ENCODE results near the gene TNFSF9.

Gene TNFSF9

GRCh38 chr19:6529937-6530385 lies 865 bp upstream of the TNFSF9 start:
- FAIRE-seq (no peak), DNase-seq (ENCODE audit: insufficient read length, low spot score) (no peak)
- TF ChIP-seq PAX5 (IDR thresholded peaks at IDR 0.05; ENCODE audit: insufficient read depth, low read length, severe bottlenecking), result no peak
- no peak for TF ChIP-seq POU2F2 (IDR thresholded peaks at IDR 0.05; ENCODE audit: low read depth, low read length)
- no peak for TF ChIP-seq SPI1 (IDR thresholded peaks at IDR 0.05; ENCODE audit: low read depth, low read length)
- no peak for TF ChIP-seq POLR2A (IDR thresholded peaks at IDR 0.05; ENCODE audit: low read depth, low read length)
- no peak for TF ChIP-seq TAF1 (IDR thresholded peaks at IDR 0.05; ENCODE audit: low read depth, low read length)
- no peak for TF ChIP-seq POLR2AphosphoS5 (IDR thresholded peaks at IDR 0.05; ENCODE audit: low read depth, low read length)

DNA sequence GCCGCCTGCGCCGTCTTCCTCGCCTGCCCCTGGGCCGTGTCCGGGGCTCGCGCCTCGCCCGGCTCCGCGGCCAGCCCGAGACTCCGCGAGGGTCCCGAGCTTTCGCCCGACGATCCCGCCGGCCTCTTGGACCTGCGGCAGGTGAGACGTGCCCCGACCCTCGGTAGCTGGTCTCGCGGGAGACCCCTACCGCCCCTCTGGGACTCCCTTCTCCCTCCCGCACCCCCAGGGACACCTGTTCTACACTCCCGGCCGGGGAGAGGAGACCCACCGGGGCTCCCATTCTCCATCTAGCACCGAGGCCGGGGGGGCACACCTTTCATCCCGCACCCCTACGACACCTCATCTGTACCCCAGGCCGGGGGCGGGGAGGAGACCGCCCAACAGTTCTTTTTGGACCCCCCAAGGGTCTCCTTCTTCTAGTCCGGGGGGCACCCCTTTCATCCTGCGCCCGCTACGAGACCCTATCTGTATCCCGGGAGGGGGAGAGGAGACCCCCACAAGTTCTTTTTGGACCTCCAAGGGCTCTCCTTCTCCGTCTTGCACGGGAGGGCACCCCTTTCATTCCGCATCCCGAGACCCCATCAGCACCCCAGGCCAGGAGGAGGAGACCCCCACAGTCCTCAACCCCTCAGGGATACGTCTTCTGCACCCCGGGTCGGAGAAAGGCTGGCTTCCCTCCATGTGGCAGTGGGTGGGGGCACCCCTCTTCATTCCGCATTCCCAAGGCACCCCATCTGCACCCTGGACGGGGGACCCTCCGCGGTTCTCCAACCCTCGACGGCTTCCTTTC lies 533 bp downstream of the TNFSF9 start:
- DNase-seq (ENCODE audit: insufficient read length, low spot score) (no peak), FAIRE-seq (no peak)
- TF ChIP-seq POLR2A (IDR thresholded peaks at IDR 0.05; ENCODE audit: low read depth, low read length) (no peak), SPI1 (IDR thresholded peaks at IDR 0.05; ENCODE audit: low read depth, low read length) (no peak), PAX5 (IDR thresholded peaks at IDR 0.05; ENCODE audit: insufficient read depth, low read length, severe bottlenecking) (no peak), POU2F2 (IDR thresholded peaks at IDR 0.05; ENCODE audit: low read depth, low read length) (no peak), TAF1 (IDR thresholded peaks at IDR 0.05; ENCODE audit: low read depth, low read length) (no peak), POLR2AphosphoS5 (IDR thresholded peaks at IDR 0.05; ENCODE audit: low read depth, low read length) (no peak)

- TF ChIP-seq POLR2A (IDR thresholded peaks at IDR 0.05; ENCODE audit: low read depth, low read length), result no peak
- no peak for TF ChIP-seq TAF1 (IDR thresholded peaks at IDR 0.05; ENCODE audit: low read depth, low read length)
- peak; percentile 77 for TF ChIP-seq SPI1 (IDR thresholded peaks at IDR 0.05; ENCODE audit: low read depth, low read length)
- no peak for TF ChIP-seq POU2F2 (IDR thresholded peaks at IDR 0.05; ENCODE audit: low read depth, low read length)
- TF ChIP-seq PAX5 (IDR thresholded peaks at IDR 0.05; ENCODE audit: insufficient read depth, low read length, severe bottlenecking), result no peak
- no peak for DNase-seq (ENCODE audit: insufficient read length, low spot score)
- FAIRE-seq, result no peak
Measured at GRCh38 chr19:6531956-6532243, 1.1 kb downstream of the TNFSF9 start.

- TF ChIP-seq POU2F2 (IDR thresholded peaks at IDR 0.05; ENCODE audit: low read depth, low read length), result no peak; the same call in none of the 2 replicates
- TF ChIP-seq TAF1 (IDR thresholded peaks at IDR 0.05; ENCODE audit: low read depth, low read length), result no peak
- peak; percentile 83 for TF ChIP-seq POLR2A (IDR thresholded peaks at IDR 0.05; ENCODE audit: low read depth, low read length)
- peak; percentile 38; the same call in 1 of the 2 replicates for TF ChIP-seq POLR2AphosphoS5 (IDR thresholded peaks at IDR 0.05; ENCODE audit: low read depth, low read length)
- TF ChIP-seq SPI1 (IDR thresholded peaks at IDR 0.05; ENCODE audit: low read depth, low read length), result peak; percentile 74
Measured at GRCh38 chr19:6532244-6532999, 1.6 kb downstream of the TNFSF9 start.

DNA sequence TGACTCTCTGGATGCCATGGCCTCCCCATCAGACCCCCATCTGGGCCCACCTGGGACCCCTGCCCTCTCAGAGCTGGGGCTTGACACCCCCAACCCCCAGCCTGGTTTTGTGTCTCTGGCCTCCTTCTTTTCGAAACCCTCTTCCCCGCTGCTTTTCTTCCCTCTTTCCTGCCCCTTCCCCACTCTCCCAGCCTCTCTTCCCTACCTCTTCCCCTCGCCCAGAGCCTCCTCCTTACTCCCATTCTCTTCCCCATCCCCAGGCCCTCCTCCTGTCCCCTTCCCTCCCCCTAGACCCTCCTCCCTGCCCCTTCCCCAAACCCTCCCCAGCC lies 2.1 kb downstream of the TNFSF9 start:
- DNase-seq (ENCODE audit: insufficient read length, low spot score) (no peak), FAIRE-seq (no peak)

More at GRCh38 chr19:6532244-6532999, 1.6 kb downstream of the TNFSF9 start:
- FAIRE-seq, result peak; percentile 96
- peak; percentile 50 for DNase-seq (ENCODE audit: insufficient read length, low spot score)

GRCh38 chr19:6533746-6534418 lies 3.1 kb downstream of the TNFSF9 start:
- DNase-seq (ENCODE audit: insufficient read length, low spot score) (no peak), FAIRE-seq (no peak)
- no peak for TF ChIP-seq SPI1 (IDR thresholded peaks at IDR 0.05; ENCODE audit: low read depth, low read length)
- no peak for TF ChIP-seq PAX5 (IDR thresholded peaks at IDR 0.05; ENCODE audit: insufficient read depth, low read length, severe bottlenecking)
- TF ChIP-seq POLR2AphosphoS5 (IDR thresholded peaks at IDR 0.05; ENCODE audit: low read depth, low read length), result no peak
- no peak for TF ChIP-seq TAF1 (IDR thresholded peaks at IDR 0.05; ENCODE audit: low read depth, low read length)
- TF ChIP-seq POU2F2 (IDR thresholded peaks at IDR 0.05; ENCODE audit: low read depth, low read length), result no peak
- TF ChIP-seq POLR2A (IDR thresholded peaks at IDR 0.05; ENCODE audit: low read depth, low read length), result no peak

More for the DNA sequence above, 2.1 kb downstream of the TNFSF9 start:
- TF ChIP-seq TAF1 (IDR thresholded peaks at IDR 0.05; ENCODE audit: low read depth, low read length) (no peak), POLR2A (IDR thresholded peaks at IDR 0.05; ENCODE audit: low read depth, low read length) (no peak), SPI1 (IDR thresholded peaks at IDR 0.05; ENCODE audit: low read depth, low read length) (no peak), POLR2AphosphoS5 (IDR thresholded peaks at IDR 0.05; ENCODE audit: low read depth, low read length) (no peak), POU2F2 (IDR thresholded peaks at IDR 0.05; ENCODE audit: low read depth, low read length) (no peak), PAX5 (IDR thresholded peaks at IDR 0.05; ENCODE audit: insufficient read depth, low read length, severe bottlenecking) (no peak)

GRCh38 chr19:6534451-6535093 lies 3.7 kb downstream of the TNFSF9 start:
- DNase-seq (ENCODE audit: insufficient read length, low spot score) (no peak), FAIRE-seq (no peak)
- no peak for TF ChIP-seq TAF1 (IDR thresholded peaks at IDR 0.05; ENCODE audit: low read depth, low read length)
- 0 out of 2 replicates have a peak, but pooled peaks have one; percentile 10 for TF ChIP-seq POLR2A (IDR thresholded peaks at IDR 0.05; ENCODE audit: low read depth, low read length)
- TF ChIP-seq POLR2AphosphoS5 (IDR thresholded peaks at IDR 0.05; ENCODE audit: low read depth, low read length), result no peak

DNA sequence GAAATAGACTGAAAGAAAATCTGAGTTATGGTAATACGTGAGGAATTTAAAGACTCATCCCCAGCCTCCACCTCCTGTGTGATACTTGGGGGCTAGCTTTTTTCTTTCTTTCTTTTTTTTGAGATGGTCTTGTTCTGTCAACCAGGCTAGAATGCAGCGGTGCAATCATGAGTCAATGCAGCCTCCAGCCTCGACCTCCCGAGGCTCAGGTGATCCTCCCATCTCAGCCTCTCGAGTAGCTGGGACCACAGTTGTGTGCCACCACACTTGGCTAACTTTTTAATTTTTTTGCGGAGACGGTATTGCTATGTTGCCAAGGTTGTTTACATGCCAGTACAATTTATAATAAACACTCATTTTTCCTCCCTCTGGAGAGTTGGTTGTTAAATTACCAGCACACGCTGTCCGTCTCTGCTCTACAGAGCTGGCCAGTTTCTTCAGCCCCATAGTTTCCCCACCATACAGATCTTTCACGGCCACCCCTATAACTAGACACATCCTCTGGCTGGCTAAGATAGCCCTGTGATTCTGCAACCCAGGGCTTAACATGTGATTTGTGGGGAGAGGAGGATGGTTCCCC lies 4.8 kb downstream of the TNFSF9 start:
- FAIRE-seq (no peak), DNase-seq (ENCODE audit: insufficient read length, low spot score) (no peak)
- TF ChIP-seq TAF1 (IDR thresholded peaks at IDR 0.05; ENCODE audit: low read depth, low read length), result no peak
- TF ChIP-seq POLR2A (IDR thresholded peaks at IDR 0.05; ENCODE audit: low read depth, low read length), result no peak

- DNase-seq (ENCODE audit: insufficient read length, low spot score) (no peak), FAIRE-seq (peak; percentile 28)
- TF ChIP-seq POLR2AphosphoS5 (IDR thresholded peaks at IDR 0.05; ENCODE audit: low read depth, low read length) (peak; percentile 85), TAF1 (IDR thresholded peaks at IDR 0.05; ENCODE audit: low read depth, low read length) (no peak), POLR2A (IDR thresholded peaks at IDR 0.05; ENCODE audit: low read depth, low read length) (peak; percentile 57; the same call in 1 of the 2 replicates)
Measured at GRCh38 chr19:6539514-6539913, 8.7 kb downstream of the TNFSF9 start.
